ENCODE results near the gene PHF21B.

Gene PHF21B

GRCh38 chr22:44928711-44929358, 81.0 kb downstream of the PHF21B start:
- Histone ChIP-seq H3K4me3 (ENCODE audit: low read depth, low read length, poor library complexity, severe bottlenecking) (no peak overlapping the region), H3K9me3 (ENCODE audit: low read length) (no peaks in the 10 kb centered on the region), H3K27ac (ENCODE audit: low read depth, low read length, poor library complexity, severe bottlenecking) (no peak overlapping the region), H2AFZ (ENCODE audit: low read length) (no peak overlapping the region), H3F3A (ENCODE audit: insufficient read depth, low read length) (no peaks in the 10 kb centered on the region), H3K27me3 (ENCODE audit: insufficient read depth, low read length) (no peaks in the 10 kb centered on the region), H4K20me1 (ENCODE audit: insufficient read depth, low read length) (no peaks in the 10 kb centered on the region), H3K9me2 (ENCODE audit: low read depth, low read length) (no peaks in the 10 kb centered on the region), H3K4me2 (ENCODE audit: low read length) (no peak overlapping the region), H3K36me3 (ENCODE audit: insufficient read depth, low read length) (no peaks in the 10 kb centered on the region), H3K9ac (ENCODE audit: low read length) (no peak overlapping the region), H3K79me2 (ENCODE audit: insufficient read depth, low read length) (no peaks in the 10 kb centered on the region), H3K4me1 (ENCODE audit: insufficient read depth, low read length, severe bottlenecking) (no peaks in the 10 kb centered on the region)
- TF ChIP-seq EZH2 (IDR thresholded peaks at IDR 0.05; ENCODE audit: borderline replicate concordance, low read length) (no peak), CTCF (IDR thresholded peaks at IDR 0.05; ENCODE audit: low read length) (no peak)

- no peaks in the 10 kb centered on the region for H4K20me1 ChIP-seq (ENCODE audit: insufficient read depth, low read length)
- H3K27ac ChIP-seq (ENCODE audit: low read depth, low read length, poor library complexity, severe bottlenecking): no peak overlapping the region
- H3K79me2 ChIP-seq (ENCODE audit: insufficient read depth, low read length): no peaks in the 10 kb centered on the region
- no peaks in the 10 kb centered on the region for H3K9me3 ChIP-seq (ENCODE audit: low read length)
- no peak overlapping the region for H3K4me2 ChIP-seq (ENCODE audit: low read length)
- no peaks in the 10 kb centered on the region for H3K27me3 ChIP-seq (ENCODE audit: insufficient read depth, low read length)
- TF ChIP-seq CTCF (IDR thresholded peaks at IDR 0.05; ENCODE audit: low read length): no peak
- TF ChIP-seq EZH2 (IDR thresholded peaks at IDR 0.05; ENCODE audit: borderline replicate concordance, low read length): no peak
- H3F3A ChIP-seq (ENCODE audit: insufficient read depth, low read length): no peaks in the 10 kb centered on the region
- no peaks in the 10 kb centered on the region for H3K36me3 ChIP-seq (ENCODE audit: insufficient read depth, low read length)
- H3K9me2 ChIP-seq (ENCODE audit: low read depth, low read length): no peaks in the 10 kb centered on the region
- no peak overlapping the region for H3K4me3 ChIP-seq (ENCODE audit: low read depth, low read length, poor library complexity, severe bottlenecking)
- no peak overlapping the region for H3K9ac ChIP-seq (ENCODE audit: low read length)
- no peak overlapping the region for H2AFZ ChIP-seq (ENCODE audit: low read length)
- H3K4me1 ChIP-seq (ENCODE audit: insufficient read depth, low read length, severe bottlenecking): no peaks in the 10 kb centered on the region
Measured at GRCh38 chr22:44928136-44928463, 81.7 kb downstream of the PHF21B start.

- no peak overlapping the region for H3K9ac ChIP-seq (ENCODE audit: low read length)
- no peaks in the 10 kb centered on the region for H3K9me3 ChIP-seq (ENCODE audit: low read length)
- no peaks in the 10 kb centered on the region for H3F3A ChIP-seq (ENCODE audit: insufficient read depth, low read length)
- H3K4me3 ChIP-seq (ENCODE audit: low read depth, low read length, poor library complexity, severe bottlenecking): no peak overlapping the region
- no peaks in the 10 kb centered on the region for H3K4me1 ChIP-seq (ENCODE audit: insufficient read depth, low read length, severe bottlenecking)
- H3K27me3 ChIP-seq (ENCODE audit: insufficient read depth, low read length): no peaks in the 10 kb centered on the region
- no peak overlapping the region for H3K4me2 ChIP-seq (ENCODE audit: low read length)
- no peaks in the 10 kb centered on the region for H3K36me3 ChIP-seq (ENCODE audit: insufficient read depth, low read length)
- H4K20me1 ChIP-seq (ENCODE audit: insufficient read depth, low read length): no peaks in the 10 kb centered on the region
- no peaks in the 10 kb centered on the region for H3K9me2 ChIP-seq (ENCODE audit: low read depth, low read length)
- no peak overlapping the region for H3K27ac ChIP-seq (ENCODE audit: low read depth, low read length, poor library complexity, severe bottlenecking)
- H2AFZ ChIP-seq (ENCODE audit: low read length): no peak overlapping the region
- no peaks in the 10 kb centered on the region for H3K79me2 ChIP-seq (ENCODE audit: insufficient read depth, low read length)
- no peak for TF ChIP-seq CTCF (IDR thresholded peaks at IDR 0.05; ENCODE audit: low read length)
- no peak for TF ChIP-seq EZH2 (IDR thresholded peaks at IDR 0.05; ENCODE audit: borderline replicate concordance, low read length)
Measured at GRCh38 chr22:44927463-44928135, 82.2 kb downstream of the PHF21B start.
